Measurements from ENCODE around the gene PRELID2.

PRELID2 gene

DNA sequence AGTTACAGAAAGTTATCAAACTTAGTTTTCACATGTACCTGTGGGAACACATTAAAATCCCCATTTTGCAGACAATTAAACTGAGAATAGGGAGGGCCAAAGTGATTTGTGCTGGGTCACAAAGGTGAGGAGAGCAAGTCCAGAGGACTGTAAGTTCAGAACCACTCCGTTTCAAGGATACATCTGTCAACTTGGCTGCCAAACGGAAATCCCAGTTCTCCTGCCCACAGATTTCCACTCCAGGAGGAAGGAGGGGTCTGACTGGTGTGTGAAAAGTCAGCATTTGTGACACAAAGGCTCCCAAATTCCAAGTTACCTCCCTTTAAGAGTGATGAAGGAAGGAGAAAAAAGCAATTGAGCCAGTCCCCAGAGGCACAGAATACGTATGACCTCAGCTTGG lies 42.3 kb downstream of the PRELID2 start:
- no peak for DNase-seq

DNA sequence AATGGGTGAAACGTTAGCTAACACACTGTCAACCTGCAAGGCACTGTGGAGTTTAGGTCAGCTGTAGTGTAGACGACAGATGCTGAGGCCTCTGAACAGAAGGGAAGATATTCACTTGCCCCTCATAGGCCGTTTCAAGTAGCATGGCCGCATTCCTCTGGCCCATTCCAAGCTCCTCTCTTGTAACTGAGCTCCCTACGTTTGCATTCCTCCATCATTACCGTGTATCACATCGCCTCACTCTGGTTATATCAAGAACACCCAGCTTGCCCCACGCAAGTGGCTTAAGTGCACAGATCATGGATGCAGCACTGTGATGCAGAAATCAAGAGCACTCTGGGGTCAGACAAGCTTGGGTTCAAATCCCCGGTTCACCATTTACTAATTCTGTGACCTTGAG lies 43.3 kb downstream of the PRELID2 start:
- DNase-seq, result no peak

DNA sequence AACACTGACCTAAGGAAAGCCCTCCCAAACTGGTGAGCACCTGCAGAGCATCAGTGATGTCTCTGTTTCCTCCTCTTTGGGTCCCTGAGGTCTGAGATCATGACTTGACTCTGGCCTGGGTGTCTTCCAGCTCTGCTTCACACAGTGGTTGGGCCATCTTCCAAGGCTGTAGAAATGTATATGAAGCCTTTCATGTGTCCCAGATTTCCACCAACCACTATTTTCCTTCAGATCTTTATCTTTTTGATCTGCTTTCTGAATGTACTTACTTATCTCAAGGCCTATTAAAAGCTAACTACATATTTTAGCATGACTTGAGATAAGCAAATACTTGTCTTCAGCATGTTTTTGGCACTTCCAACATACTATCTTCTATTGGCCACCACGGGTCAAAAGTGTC lies 47.1 kb downstream of the PRELID2 start:
- DNase-seq, result no peak

DNA sequence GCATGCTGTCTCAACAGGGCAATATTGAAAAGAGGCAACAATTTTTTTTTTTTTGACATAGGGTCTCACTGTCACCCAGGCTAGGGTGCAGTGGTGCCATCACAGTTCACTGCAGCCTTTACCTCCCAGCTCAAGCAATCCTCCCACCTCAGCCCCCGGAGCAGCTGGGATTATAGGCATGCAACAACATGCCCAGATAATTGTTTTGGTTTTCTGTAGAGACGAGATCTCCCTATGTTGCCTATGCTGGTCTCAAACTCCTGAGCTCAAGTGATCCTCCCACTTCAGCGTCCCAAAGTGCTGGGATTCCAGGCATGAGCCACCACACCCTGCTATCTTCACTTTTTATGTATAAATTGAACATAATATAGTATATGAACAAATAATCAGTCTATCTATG lies 47.6 kb downstream of the PRELID2 start:
- no peak for DNase-seq

DNA sequence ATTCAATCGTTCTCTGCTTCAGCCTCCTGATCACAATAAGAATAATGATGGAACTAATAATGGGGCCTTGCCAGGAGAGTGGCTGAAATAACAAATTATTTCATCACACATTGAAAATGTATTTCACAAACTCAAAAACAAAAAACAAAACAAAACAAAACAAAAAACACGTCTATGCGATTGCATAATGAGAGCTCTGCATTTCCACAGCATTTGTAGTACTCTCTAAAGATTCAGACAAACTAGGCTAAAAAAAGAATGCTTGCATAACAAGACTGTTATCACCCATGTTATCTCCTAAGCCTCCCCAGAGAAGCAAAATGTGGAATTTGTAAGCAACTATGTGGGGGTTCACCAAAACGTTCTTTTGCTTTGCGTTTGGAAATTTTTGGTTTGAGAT lies 48.1 kb downstream of the PRELID2 start:
- no peak for DNase-seq

DNA sequence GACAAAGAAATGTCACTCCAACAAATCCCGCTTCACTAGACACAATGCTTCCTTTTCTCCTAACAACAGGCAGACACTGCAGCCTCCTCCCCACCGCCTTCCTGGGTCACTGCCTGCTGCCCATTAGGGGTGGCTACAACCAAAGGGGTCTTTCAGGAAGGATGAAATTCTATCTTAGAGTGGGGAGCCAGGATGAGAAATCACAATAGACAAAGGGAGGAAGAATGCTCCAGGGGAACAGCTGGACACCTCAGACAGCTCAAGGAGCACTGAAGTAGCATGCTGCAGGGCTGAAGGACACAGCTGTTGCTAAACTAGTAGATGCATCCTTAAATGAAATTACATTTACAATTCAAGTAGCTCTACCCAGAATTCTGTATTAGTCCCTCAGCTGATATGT lies 54.2 kb downstream of the PRELID2 start:
- no peak for DNase-seq

DNA sequence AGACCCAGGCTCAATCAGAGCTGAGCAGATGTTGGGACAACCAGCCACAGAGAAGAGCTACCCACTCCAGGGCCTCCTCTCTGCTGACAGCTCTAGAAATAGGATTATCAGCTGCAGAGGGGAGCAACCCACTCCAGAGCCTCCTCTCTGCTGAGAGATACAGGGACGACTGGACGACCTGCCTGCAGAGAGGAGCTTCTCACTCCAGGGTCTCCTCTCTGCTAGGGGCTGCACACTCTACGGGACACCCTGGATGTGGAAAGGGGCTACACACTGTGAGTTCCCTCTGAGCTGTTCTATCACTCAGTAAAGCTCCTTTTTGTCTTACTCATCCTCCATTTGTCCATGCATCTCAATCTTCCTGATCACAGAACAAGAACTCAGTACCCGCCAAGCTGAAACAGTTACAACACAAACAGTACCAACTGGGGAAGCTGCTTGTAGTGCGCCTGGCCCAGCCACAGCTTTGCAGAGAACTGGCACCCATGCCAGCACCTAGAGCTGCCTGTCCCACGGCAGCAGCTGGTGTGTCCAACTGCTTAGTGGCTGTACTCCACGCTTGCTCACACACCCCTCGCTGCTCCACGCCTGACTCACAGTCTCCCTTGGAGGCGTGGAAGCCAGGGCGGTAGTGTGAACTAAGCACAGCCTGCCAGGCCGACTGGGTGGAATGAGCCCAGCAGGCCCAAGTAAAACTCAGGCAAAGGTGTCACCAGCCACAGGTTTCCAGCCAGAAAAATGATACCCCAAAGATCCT lies 56.8 kb downstream of the PRELID2 start:
- no peak for DNase-seq

DNA sequence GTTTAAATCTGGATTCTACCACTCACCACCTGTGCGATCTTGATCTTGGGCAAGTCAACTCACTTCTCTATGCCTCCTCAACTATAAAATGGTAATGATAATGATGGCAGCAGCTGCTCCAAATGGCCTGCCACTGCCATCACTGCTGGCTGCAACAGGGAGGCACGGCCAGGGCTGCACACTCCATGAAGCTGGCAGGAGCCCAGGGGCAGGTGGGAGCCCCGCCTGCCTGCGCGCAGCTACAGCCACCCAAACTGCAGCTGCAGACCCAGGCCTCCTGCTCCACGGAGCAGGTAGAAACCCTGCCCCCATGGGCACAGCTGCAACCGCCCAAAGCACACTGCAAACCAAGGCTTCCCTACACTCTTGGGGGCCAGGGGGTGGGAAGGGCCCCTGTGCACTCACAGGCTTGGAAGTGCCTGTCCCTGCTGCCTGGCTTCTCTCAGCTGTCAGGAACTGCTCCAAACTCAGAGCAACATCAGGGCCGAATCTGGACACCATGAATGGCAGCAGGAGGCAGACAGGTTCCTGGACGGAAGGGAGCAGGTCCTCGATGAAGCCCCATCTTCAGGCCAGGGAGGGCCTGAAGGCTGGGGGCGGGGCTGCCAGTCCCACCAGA lies 57.6 kb downstream of the PRELID2 start:
- DNase-seq, result no peak

DNA sequence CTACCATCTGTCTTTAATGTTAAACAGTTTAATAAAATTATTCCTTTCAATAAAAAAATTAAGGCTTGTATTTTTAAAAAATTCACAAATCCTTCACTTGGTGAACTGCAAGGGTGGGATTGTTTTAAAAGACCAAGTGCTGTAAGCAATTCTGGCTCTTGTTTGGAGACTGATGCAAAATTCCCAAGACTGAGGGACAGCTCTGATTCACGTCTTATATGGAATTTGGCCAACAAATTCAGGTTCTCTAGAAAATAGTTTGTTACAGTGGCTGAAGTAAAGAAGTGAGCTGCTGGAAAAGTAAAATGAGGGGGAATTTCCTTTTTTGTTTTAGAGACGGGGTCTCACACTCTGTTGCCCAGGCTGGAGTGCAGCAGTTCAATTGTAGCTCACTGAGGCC lies 58.3 kb downstream of the PRELID2 start:
- DNase-seq, result no peak

DNA sequence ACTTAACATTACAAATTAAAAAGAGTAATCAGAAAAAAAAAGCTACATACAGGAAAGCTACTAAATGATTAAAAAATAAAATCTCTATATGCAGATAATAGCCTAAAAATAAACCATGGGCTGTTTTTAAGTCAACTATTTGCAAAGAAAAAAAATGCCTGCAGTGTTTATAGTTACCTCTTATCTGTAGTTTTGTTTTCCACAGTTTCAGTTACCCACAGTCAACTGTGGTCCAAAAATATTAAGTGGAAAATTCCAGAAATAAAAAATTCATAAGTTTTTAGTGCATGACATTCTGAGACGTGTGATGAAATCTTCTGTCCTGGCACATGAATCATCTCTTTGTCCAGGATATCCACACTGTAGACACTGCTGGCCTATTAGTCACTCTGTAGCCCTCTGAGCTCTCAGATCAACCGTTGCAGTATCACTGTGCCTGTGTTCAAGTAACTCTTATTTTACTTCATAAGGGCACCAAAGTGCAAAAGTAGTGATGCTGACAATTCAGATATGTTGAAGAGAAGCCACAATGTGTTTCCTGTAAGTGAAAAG lies 59.2 kb downstream of the PRELID2 start:
- DNase-seq, result no peak

DNA sequence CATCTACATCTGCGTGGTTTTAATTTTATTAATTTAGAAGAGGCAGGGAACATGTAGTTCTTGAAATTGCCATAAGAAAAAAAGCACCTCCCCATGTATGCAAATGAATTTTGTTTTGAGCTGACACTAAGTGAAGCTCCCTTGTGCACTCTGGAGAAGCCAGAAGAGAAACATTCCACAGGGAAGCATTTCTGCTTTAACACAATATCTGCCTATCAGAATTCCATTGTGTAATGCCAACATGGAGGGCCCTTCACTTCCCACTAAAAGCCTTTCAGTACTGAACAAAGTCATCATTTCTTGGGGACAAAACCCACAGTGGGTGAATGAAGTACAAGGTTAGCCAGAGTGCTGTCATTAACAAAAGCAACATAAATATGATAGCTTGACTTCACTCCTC lies 59.7 kb downstream of the PRELID2 start:
- no peak for DNase-seq

DNA sequence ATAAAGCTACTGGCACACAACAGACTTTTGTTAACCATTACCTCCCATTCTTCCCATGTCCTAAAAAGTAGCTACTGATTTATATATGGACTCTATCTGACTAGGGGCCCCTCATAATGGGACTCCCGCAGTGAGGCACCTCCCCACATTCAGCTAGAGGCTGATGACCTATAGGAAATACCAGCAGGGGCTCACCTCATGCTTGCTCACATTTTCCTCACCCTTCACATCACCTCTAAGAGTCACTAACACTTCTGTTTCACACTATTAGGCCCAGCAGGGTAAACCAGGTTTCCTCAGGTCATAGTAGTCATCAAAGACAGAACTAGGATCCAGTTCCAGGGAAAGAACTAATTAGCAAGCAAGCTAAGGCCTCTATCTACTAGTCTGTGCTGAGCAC lies 60.7 kb downstream of the PRELID2 start:
- DNase-seq, result no peak

DNA sequence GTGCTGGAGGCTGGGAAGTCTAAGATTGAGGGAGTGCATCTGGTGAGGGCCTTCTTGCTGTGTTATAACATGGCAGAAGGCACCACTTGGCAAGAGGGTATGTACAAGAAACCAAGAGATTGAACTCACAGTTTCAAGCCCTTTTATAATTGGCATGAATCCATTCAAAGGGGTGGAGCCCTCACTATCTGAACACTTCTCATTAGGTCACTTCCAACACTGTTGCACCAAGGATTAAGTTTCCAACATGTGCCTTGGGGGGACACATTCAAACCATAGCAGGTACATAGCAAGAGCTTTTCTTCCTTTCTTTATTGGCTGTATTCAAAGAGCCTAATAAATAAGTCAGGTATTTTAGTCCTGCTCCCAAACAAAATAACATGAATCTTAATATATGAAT lies 62.7 kb downstream of the PRELID2 start:
- no peak for DNase-seq

DNA sequence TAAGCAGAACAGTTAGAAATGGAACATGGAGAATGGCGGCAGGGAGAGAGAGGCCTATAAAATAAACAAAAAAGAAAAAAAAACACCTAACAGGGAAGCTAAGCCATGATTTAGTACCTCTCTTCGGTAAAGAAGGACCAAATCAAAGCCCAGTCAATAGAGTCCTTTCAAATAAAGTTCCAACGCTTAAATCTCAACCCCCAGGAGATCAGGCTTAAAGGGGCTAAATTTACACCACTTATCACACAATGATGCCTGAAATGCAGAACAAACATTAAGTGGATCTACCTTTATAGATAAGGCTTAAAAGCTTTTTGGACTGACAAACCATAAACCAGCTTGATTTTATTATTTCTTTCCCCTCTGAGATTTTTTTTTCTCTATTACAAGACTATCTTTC lies 66.3 kb downstream of the PRELID2 start:
- DNase-seq, result no peak

DNA sequence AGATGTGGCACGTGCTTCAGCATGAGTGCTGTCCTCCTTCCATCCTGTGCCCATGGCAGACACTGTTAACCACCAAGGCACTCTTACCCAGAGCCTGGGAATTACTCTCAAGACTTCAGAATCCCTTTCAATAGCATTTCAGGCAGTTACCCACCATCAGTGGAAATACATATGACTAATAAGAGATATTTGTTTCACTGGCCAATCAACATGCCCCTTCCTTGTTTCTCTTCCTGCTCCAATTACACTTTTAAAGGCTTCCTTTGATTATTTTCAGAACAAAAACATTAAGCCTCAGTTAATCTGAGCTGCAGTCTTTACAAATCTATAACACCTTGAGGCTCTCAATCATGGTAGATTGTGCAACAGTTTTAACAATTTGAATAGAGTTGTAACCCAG lies 70.8 kb downstream of the PRELID2 start:
- no peak for DNase-seq

DNA sequence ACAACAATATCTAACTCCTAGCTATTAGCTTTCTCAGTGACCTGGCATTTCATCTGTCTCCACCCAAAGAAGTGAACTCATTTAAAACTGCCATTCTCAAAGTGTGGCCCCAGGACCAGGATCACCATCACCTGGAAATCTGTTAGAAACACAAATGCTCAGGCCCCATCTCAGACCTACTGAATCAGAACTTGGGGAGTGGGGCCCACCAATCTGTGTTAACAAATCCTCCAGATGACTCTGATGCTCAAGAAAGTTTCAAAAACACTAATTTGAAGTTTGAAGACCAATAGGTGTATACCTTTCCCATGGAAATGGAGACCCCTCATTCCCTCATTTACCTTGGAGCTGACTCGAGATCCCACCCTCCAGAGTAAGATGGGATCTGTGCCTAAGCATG lies 72.3 kb downstream of the PRELID2 start:
- no peak for DNase-seq

DNA sequence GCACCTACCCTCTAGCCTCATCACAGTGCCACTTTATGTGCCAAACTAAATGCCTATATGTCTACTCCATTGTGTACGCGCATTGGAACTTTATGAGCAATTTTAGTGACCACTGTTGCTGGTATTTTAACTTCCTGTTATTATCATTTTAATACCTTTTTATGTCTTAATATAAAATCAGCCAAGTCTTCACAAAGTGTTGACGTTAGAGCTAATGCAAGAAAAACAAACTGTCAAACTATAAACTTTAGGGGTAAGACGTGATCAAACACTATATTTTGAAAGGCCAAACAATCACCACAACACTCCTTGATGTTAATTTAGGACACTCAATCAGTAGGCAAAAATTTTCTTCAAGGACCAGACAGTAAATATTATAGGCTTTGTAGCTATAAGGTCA lies 73.9 kb downstream of the PRELID2 start:
- DNase-seq, result no peak

DNA sequence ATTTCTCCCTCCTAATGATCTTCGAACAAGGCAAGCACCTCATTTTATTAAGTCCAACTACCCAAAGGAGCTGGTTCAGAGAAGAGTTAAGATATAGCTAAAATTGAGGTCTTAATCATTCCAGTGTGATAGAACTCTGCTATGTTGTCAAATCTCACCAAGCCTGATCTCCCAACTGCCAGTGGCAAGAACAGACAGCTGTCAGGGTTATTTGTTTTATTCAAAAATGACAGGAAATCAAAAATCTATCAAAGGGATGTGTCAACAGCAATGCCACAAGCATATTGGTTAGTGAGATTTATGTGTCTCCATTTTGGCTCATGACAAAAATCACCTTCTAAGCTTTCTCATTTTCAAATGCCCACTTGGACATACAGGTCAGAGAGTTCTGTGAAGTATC lies 74.5 kb downstream of the PRELID2 start:
- no peak for DNase-seq

DNA sequence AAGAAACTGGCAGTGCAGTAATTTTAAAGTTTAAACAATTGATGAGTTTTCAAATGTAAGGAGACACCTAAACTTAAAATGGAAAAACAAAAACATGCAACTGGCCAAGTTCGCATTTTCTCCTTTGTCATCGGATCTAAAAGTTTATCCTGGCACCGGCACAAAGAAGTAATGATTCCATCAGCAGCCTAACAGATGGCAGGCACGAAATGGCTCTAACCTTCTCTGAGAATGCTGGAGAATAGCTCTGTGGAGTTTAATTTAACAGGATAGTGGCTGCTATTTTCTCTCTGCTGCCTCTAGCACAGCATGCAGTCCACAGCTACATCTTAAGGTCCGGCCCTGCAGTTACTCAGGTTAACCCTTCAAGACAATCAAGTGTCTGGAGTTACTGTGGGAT lies 82.2 kb downstream of the PRELID2 start:
- DNase-seq, result peak; percentile 50 to 68

DNA sequence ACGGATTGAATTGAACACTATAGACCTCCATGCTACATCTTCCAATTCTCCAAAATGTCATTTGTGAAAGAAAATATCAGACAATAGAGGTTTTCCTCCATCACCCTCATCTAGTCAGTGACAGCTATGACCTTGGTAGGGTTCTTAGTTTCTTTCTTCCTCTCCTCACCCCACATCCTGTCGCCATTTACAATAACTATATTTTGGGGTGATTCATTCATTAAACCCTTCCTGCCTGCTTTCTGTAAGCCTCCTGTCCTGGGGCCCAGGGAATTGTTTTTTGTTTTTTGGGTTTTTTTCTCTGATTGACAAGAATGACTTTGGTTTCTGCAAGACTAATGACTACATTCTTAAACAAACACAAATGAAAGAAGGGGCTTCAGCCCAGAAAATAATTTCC lies 82.6 kb downstream of the PRELID2 start:
- DNase-seq, result no peak

DNA sequence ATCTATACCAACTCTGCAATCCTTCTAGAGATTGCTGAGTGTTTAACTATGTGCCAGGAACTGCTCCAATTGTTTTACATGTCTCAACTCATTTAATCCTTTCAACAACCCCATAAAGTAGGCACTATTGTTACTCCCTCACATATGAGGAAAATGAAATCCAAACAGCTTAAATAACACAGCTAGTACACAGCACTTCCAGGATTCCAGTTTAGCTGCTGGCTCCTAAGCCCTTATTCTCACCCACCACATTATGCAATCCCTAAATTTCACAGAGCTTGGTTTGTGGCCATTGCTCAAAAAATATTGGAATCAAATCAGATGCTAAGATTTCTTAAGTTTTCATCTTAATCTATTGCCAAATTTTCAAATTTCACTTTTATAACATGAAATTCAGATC lies 84.9 kb downstream of the PRELID2 start:
- no peak for DNase-seq

DNA sequence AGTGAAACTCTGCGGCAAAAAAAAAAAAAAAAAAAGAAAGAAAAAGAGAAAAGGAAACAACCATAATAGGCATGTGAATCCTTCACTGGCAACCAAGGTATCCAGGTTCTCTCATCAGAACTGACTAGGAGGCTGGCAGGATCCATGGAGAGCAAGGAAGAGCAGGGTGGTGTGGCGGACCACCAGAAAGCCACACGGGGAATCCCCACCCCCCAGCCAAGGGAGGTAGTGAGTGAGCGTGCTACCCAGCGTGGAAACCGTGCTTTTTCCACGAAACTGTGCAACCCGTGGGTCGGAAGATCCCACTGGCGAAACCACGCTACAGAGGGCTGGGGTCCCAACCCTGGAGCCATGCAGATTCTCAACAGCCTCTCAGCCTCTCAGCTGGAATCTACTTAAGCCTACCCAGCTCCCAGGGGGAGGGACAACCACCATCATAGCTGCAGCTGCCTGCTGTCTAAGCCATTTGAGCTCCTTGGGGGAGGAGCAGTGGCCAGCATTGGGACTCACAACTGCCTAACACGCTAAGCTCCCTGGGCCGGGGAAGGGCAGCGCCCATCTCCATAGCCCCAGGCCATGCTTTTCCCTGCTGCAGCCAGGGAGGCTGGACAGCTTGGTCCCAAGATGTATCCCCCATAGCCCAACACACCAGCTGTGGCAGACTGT lies 91.6 kb downstream of the PRELID2 start:
- no peak for DNase-seq

DNA sequence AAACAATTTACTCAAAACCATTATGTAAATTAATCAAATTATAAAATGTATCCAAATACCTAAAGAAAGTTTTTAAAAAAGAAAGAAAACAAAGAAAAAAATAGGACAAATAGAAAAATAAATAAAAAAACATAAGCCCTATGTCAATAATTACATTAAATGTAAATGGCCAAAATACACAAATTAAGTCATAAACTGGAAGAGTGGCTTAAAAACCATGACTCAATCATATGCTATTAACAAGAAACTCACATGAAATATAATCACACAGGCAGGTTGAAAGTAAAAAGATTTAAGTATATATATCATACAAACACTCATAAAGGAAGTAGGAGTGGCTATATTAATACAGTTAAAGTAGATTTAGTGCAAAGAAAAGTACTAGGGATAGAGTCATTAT lies 95.3 kb downstream of the PRELID2 start:
- no peak for DNase-seq

DNA sequence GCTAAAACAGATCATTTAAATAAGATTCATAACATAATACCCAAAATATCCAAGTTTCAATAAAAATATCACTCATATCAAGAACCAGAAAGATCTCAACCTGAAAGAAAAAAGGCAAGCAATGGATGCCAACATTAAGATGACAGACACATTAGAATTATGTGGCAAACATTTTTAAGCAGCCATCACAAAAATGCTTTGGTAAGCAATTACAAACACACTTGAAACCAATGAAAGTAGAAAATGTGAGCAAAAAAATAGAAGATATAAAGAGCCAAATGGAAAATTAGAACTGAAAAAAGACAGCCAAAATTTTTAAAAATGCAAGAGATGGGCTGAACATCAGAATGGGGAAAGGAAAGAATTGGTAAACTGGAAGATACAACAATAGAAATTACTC lies 96.9 kb downstream of the PRELID2 start:
- DNase-seq, result no peak
